GM12878 (cell line): ENCODE results near the gene GANC. TPM values are rescaled to one million over a fixed set of nuclear protein-coding genes. Genes with fewer than 3 reads are reported as not detected.
A peak's percentile ranks its signal among the peaks of the same experiment; 100 is the strongest.

Experiments
- BHLHE40 ChIP-seq, 2 experiments: fragments of 450-650 bp in 1 of 2; IDR thresholded peaks; 2 replicates each; pipeline ENCODE4 v1.6.1; 2011 to 2017; ENCODE audit warnings: low read depth in 2 of 2, borderline replicate concordance in 1 of 2, improper control_type of control experiment in 1 of 2, low read length in 1 of 2, mild to moderate bottlenecking in 1 of 2
- CBX3 ChIP-seq: fragments of 200-600 bp; sonication (generic); IDR thresholded peaks from 2 replicates; pipeline ENCODE4 v1.6.1; 2016; ENCODE audit warnings: low read depth, borderline replicate concordance
- E2F4 ChIP-seq: IDR thresholded peaks from 2 replicates; pipeline ENCODE4 v1.6.1; 2012; ENCODE audit warnings: low read depth, low read length, improper control_type of control experiment
- EP300 ChIP-seq, 2 experiments: fragments of 150-350 bp in 1 of 2; IDR thresholded peaks; 2 replicates each; pipeline ENCODE4 v1.6.1; 2011 to 2012; ENCODE audit warnings: low read depth in 2 of 2, low read length in 2 of 2, borderline replicate concordance in 1 of 2, improper control_type of control experiment in 1 of 2, inconsistent platforms in 1 of 2; ENCODE audit not compliant: control insufficient read depth in 1 of 2
- FOS ChIP-seq: IDR thresholded peaks from 3 replicates; pipeline ENCODE4 v1.6.1; 2011; ENCODE audit warnings: borderline replicate concordance; ENCODE audit not compliant: insufficient read length; ENCODE audit errors: extremely low read depth
- HCFC1 ChIP-seq: fragments of 150-350 bp; IDR thresholded peaks from 2 replicates; pipeline ENCODE4 v1.6.1; 2014; ENCODE audit warnings: low read length
- HDAC6 ChIP-seq: fragments of 200-600 bp; sonication (generic); IDR thresholded peaks from one replicate; pipeline ENCODE4 v1.8.0; 2017; ENCODE audit warnings: antibody characterized with exemption; ENCODE audit not compliant: unreplicated experiment
- IKZF2 ChIP-seq, 2 experiments: fragments of 450-650 bp; IDR thresholded peaks; 2 replicates each; pipeline ENCODE4 v1.6.1; 2017; ENCODE audit warnings: mild to moderate bottlenecking in 2 of 2, moderate library complexity in 2 of 2
- MYC ChIP-seq: IDR thresholded peaks from 2 replicates; pipeline ENCODE4 v1.6.1; 2011; ENCODE audit warnings: mild to moderate bottlenecking, low read length, moderate library complexity, inconsistent platforms; ENCODE audit not compliant: insufficient read depth, insufficient replicate concordance, insufficient read length, severe bottlenecking
- NFIC ChIP-seq: IDR thresholded peaks from 2 replicates; pipeline ENCODE4 v1.6.1; 2012; ENCODE audit warnings: low read depth, mild to moderate bottlenecking, inconsistent platforms, low read length, moderate library complexity
- NR2C2 ChIP-seq: IDR thresholded peaks from 2 replicates; pipeline ENCODE4 v1.6.1; 2011; ENCODE audit warnings: borderline replicate concordance, low read depth; ENCODE audit not compliant: control insufficient read depth, insufficient read length
- SIN3A ChIP-seq: IDR thresholded peaks from 2 replicates; pipeline ENCODE4 v1.6.1; 2012; ENCODE audit warnings: low read depth, low read length, improper control_type of control experiment
- SKIL ChIP-seq: fragments of 450-650 bp; IDR thresholded peaks from 2 replicates; pipeline ENCODE4 v1.6.1; 2017; ENCODE audit warnings: mild to moderate bottlenecking, low read depth, inconsistent platforms; ENCODE audit not compliant: poor library complexity, severe bottlenecking
- SPI1 ChIP-seq: IDR thresholded peaks from 2 replicates; pipeline ENCODE4 v1.6.1; 2011; ENCODE audit warnings: low read depth, mild to moderate bottlenecking, low read length, moderate library complexity, borderline replicate concordance; ENCODE audit not compliant: insufficient read depth
- USF1 ChIP-seq: IDR thresholded peaks from 2 replicates; pipeline ENCODE4 v1.6.1; 2011; ENCODE audit warnings: borderline replicate concordance, low read depth, mild to moderate bottlenecking, moderate library complexity, mixed read lengths, low read length; ENCODE audit not compliant: insufficient read depth; ENCODE audit errors: extremely low read length
- YY1 ChIP-seq: IDR thresholded peaks from 2 replicates; pipeline ENCODE4 v1.6.1; 2011; ENCODE audit warnings: low read depth, mild to moderate bottlenecking, low read length
- ZNF687 ChIP-seq: fragments of 450-650 bp; IDR thresholded peaks from 2 replicates; pipeline ENCODE4 v1.6.1; 2017; ENCODE audit warnings: mild to moderate bottlenecking, moderate library complexity
- ZZZ3 ChIP-seq: IDR thresholded peaks from 2 replicates; pipeline ENCODE4 v1.6.1; 2011; ENCODE audit warnings: low read depth; ENCODE audit not compliant: control insufficient read depth, insufficient read length
- polyA plus RNA-seq, 11 experiments: library from polyadenylated mRNA; depleted of rRNA in 4 of 11; unstranded in 6 of 11; stranded (reverse) in 5 of 11; fragments of >200 nt; fragmentation: Nextera tagmentation in 4 of 11; fragmentation: Illumina TruSeq in 1 of 11; extraction: Ambion mirVana in 4 of 11; extraction: Trizol in 1 of 11; gene quantifications; 1 replicate in 1 of 11; 2 replicates in 10 of 11; pipeline versions ENCODE4 v1.2.1 to v1.2.3, GENCODE V29; 2011 to 2016; ENCODE audit warnings: inconsistent platforms in 2 of 11, missing spikeins in 2 of 11, low read depth in 1 of 11
- total RNA-seq, 4 experiments: library from RNA; depleted of rRNA in 3 of 4; stranded (reverse); fragments of >200 nt in 3 of 4; fragmentation: Illumina TruSeq in 1 of 4; extraction: Trizol in 1 of 4; gene quantifications; 2 replicates each; pipeline versions ENCODE4 v1.2.1 to v1.2.3, GENCODE V29; 2013 to 2021

Gene GANC
- total and polyA plus RNA-seq, 10 of the 15 experiments (the other 5 are each of a cell fraction or from before 2014, with no cell fraction given), result 11.3 to 35.3 (median 23.0) TPM

- TF ChIP-seq NFIC (0 out of 2 replicates have a peak, but pooled peaks have one; percentile 18), SIN3A (peak; percentile 26; the same call in 1 of the 2 replicates), EP300 (IDR thresholded peaks at IDR 0.05; ENCODE audit: borderline replicate concordance in 1 of 2, control insufficient read depth in 1 of 2, low read depth in 2 of 2, low read length in 2 of 2) (no peak), HDAC6 (no peak), ZZZ3 (no peak), SKIL (peak; percentile 18), NR2C2 (no peak), MYC (no peak), SPI1 (peak; percentile 76), BHLHE40 (IDR thresholded peaks at IDR 0.05; ENCODE audit: borderline replicate concordance in 1 of 2, low read depth in 2 of 2, low read length in 1 of 2) (peak; percentile 73 to 78), USF1 (no peak), E2F4 (no peak), FOS (no peak), HCFC1 (no peak), YY1 (peak; percentile 37; the same call in 1 of the 2 replicates), ZNF687 (peak; percentile 20; the same call in 1 of the 2 replicates), CBX3 (no peak), IKZF2 (IDR thresholded peaks at IDR 0.05) (0 out of 4 replicates have a peak, but pooled peaks of 1 of the 2 experiments have one; percentile 55)
Measured at GRCh38 chr15:42273900-42274701, 1.1 kb downstream of the GANC start (continued).
